Muscle layer of duodenum (tissue), 2 donors: Measurements from ENCODE around the gene MKX.

Experiments used
- H3K27ac ChIP-seq: one replicate; pipeline ENCODE4 v1.7.0; 2013; ENCODE audit warnings: mild to moderate bottlenecking, low read length
- H3K27me3 ChIP-seq: one replicate; pipeline ENCODE4 v1.7.0; 2013; ENCODE audit warnings: low read depth, mild to moderate bottlenecking, control low read depth, low read length
- H3K36me3 ChIP-seq, 2 donors: one replicate each; pipeline ENCODE4 v1.7.0; 2013; ENCODE audit warnings: low read length in 2 of 2, control low read depth in 1 of 2, mild to moderate bottlenecking in 1 of 2; ENCODE audit not compliant: insufficient read depth in 2 of 2, control insufficient read depth in 1 of 2
- H3K4me1 ChIP-seq, 2 donors: one replicate each; pipeline ENCODE4 v1.7.0; 2013; ENCODE audit warnings: low read length in 2 of 2, mild to moderate bottlenecking in 2 of 2, control low read depth in 1 of 2, moderate library complexity in 1 of 2; ENCODE audit not compliant: insufficient read depth in 2 of 2, control insufficient read depth in 1 of 2
- H3K4me3 ChIP-seq, 2 donors: one replicate each; pipeline ENCODE4 v1.7.0; 2013; ENCODE audit warnings: low read length in 2 of 2, low read depth in 1 of 2, mild to moderate bottlenecking in 1 of 2
- H3K9me3 ChIP-seq, 2 donors: one replicate each; pipeline ENCODE4 v1.7.0; 2013; ENCODE audit warnings: low read length in 2 of 2, control low read depth in 1 of 2, mild to moderate bottlenecking in 1 of 2; ENCODE audit not compliant: control insufficient read depth in 1 of 2
- donor health status: healthy.

MKX gene

DNA sequence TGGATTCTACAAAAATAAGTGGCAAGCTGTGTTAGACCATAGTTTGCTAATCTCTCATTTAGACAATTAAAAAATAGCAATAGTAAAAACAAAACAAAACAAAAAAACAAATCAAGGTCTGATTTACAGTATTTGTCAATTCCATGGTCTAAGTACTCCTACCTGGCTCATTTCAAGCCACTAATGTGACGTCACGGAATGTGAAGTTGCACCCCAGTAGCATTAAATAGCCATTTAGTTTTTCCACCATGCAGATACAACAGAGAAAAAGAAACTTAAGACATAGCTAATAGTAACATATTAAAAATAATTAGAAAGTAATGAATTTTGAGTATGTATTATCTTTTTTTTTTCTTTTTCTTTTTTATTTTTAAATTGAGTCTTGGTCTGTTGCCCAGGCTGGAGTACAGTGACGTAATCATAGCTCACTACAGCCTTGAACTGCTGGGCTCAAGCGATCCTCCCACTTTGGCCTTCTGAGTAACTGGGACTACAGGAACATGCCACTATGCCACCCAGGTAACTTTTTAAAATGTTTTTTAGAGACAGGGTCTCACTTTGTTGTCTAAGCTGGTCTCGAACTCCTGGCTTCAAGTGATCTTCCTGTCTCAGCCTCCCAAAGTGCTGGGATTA, 101.2 kb downstream of the MKX start:
- H3K9me3 ChIP-seq = peaks cover 4 to 6% of the 10 kb centered on the region in 2 donors
- no peaks in the 10 kb centered on the region for H3K4me1 ChIP-seq
- no peak overlapping the region for H3K27ac ChIP-seq
- no peaks in the 10 kb centered on the region for H3K27me3 ChIP-seq
- no peak overlapping the region for H3K4me3 ChIP-seq
- H3K36me3 ChIP-seq = no peaks in the 10 kb centered on the region

DNA sequence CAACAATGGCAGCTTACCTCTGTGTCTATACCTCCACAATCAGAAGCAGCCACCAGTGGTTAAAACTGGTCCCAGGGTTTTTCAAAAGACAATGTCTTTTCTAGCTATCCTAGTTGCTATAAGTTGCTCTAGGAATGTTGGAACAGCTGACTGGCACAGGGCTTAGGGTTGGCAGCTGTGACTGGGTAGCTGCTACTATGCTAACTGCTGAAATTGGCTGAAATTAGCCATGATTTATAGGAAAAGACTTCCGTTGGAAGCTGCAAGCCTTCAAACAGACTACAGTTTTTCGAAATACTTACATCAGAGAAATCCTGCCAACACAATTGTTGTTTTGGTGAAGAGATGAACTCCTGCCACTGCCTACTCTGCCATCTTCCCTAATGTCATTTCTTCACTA, 102.3 kb downstream of the MKX start:
- H3K9me3 ChIP-seq = peaks cover 4 to 6% of the 10 kb centered on the region in 2 donors
- H3K27ac ChIP-seq = no peak overlapping the region
- no peaks in the 10 kb centered on the region for H3K27me3 ChIP-seq
- H3K36me3 ChIP-seq = no peaks in the 10 kb centered on the region
- H3K4me3 ChIP-seq = no peak overlapping the region
- H3K4me1 ChIP-seq = no peaks in the 10 kb centered on the region

DNA sequence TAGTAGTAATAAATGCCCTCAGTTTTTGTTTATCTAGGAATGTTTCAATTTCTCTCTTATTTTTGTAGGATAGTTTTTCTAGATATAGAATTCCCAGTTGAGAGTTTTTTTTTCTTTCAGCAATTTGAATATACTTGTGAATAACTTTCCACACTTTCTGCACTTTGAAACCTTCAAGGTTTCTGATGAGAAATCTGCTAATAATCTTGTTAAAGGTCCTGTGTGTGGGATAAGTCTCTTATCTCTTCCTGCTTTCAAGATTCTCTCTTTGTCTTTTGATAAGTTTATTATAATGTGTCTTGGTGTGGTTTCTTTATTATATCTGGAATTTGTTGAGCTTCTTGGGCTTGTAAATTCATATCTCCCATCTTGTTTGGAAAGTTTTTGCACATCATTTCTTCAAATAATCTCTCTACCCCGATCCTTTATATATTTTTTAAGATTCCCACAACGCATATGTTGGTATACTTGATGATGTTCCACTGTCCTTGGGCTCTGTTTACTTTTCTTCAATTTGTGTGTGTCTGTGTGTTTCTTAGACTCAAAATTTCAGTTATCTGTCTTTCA, 103.5 kb downstream of the MKX start:
- H3K27ac ChIP-seq = no peak overlapping the region
- H3K36me3 ChIP-seq = no peaks in the 10 kb centered on the region
- H3K4me3 ChIP-seq = no peak overlapping the region
- peaks cover 4 to 6% of the 10 kb centered on the region in 2 donors for H3K9me3 ChIP-seq
- no peaks in the 10 kb centered on the region for H3K4me1 ChIP-seq
- no peaks in the 10 kb centered on the region for H3K27me3 ChIP-seq

DNA sequence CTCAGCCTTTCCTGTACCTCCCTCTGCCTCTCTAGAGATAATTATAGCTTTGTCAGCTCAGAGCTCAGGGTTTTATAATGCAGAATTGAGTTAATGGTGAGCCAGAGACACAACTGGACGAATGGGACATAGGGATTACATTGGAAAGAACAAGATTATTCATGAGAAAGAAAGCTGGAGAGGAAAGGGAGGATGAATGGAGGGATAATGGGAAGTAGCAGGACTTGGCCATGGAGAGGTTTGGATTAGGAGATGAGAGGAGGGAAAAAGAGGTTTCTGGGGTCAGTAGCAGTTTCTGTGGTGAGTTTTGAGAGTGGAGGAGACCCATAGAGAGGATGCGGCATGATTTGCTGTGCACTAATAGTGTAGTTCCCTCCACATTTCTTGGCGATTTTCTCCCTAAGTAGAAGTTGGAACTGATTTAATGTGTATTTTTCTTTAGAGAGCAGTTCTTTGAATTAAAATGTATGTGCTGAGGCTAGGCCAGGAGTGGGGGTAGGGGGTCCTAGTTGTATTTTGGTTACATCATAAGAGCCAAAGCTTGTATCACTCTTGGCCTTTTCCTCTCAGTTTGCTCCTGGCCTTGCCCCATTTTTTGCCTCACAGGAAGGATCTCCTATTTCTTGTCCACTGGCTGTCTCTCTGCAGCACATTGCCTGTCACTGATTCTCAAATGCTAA, 107.4 kb downstream of the MKX start:
- H3K27me3 ChIP-seq = no peaks in the 10 kb centered on the region
- peaks cover 4 to 6% of the 10 kb centered on the region in 2 donors for H3K9me3 ChIP-seq
- H3K4me1 ChIP-seq = no peaks in the 10 kb centered on the region
- H3K27ac ChIP-seq = no peak overlapping the region
- no peak overlapping the region for H3K4me3 ChIP-seq
- no peaks in the 10 kb centered on the region for H3K36me3 ChIP-seq

DNA sequence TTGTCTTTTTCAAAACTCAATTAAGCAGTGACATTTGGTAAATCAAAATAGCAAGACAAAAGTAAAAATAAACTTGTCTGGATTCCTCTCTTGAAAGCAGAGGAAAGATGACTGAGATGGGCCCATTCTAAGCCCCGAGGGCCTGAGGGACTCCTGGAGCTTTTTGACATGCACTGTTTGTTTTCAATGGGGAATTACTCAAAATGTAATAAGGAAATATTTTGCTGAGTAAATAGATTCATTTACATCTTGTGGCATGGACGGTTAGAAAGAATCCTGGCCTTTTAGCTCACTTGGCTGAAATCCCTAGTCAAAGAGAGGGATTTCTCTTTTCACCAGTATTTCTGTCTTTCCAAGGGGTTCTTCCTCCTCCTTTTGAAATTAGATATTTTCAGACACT, 108.0 kb downstream of the MKX start:
- peaks cover 4 to 6% of the 10 kb centered on the region in 2 donors for H3K9me3 ChIP-seq
- no peak overlapping the region for H3K4me3 ChIP-seq
- no peaks in the 10 kb centered on the region for H3K27me3 ChIP-seq

DNA sequence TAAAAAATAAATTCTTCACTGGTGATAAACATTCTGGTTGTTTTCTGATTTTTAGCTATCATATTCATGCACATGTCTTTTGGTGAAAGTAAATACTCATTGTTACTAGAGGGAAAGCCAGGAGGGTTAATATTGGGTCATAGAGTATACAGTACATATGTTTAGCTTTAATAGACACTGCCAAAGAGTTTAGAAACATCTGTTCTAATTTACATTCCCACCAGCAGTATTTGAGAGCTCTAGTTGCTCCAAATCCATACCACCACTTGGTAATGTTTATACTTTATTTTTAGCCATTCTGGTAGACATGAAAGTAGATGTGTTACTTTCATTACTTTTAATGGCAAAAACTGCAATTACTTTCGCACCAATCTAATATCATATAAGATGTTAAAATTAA, 108.8 kb downstream of the MKX start:
- peaks cover 3 to 6% of the 10 kb centered on the region in 2 donors for H3K9me3 ChIP-seq
- no peaks in the 10 kb centered on the region for H3K36me3 ChIP-seq
- H3K27ac ChIP-seq = no peak overlapping the region
- H3K4me3 ChIP-seq = no peak overlapping the region
- no peaks in the 10 kb centered on the region for H3K27me3 ChIP-seq
- H3K4me1 ChIP-seq = no peaks in the 10 kb centered on the region

More for the DNA sequence above, 108.0 kb downstream of the MKX start:
- H3K4me1 ChIP-seq = no peaks in the 10 kb centered on the region
- no peak overlapping the region for H3K27ac ChIP-seq
- H3K36me3 ChIP-seq = no peaks in the 10 kb centered on the region

DNA sequence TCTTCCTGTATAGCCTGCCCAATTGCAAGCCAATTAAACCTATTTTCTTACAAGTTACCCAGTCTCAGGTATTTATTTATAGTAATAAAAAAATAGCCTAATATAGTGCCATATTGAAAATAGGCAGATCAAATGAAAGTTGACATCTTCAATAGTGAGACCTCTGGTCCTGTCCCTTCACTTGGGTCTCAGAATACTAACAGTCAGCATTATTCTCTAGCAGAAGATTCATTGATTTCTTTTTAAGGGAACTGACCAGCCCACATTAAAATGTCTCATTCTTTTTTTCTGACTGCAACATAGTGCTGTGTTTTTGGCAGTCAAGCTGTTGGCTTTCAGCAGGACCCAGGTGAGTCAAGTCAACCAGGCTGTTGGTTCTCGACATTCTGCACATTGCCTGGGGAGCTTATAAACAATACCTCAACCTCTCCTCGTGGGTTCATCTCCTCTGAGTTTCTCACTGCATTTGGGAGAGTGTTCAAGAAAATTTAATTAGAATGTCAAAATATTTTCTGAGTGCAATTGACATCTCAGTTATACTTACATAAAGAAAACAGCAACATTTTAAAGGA, 109.8 kb downstream of the MKX start:
- Histone ChIP-seq H3K9me3 (peaks cover 3 to 4% of the 10 kb centered on the region in 2 donors), H3K27me3 (no peaks in the 10 kb centered on the region), H3K27ac (no peak overlapping the region), H3K36me3 (no peaks in the 10 kb centered on the region), H3K4me1 (no peaks in the 10 kb centered on the region), H3K4me3 (no peak overlapping the region)

DNA sequence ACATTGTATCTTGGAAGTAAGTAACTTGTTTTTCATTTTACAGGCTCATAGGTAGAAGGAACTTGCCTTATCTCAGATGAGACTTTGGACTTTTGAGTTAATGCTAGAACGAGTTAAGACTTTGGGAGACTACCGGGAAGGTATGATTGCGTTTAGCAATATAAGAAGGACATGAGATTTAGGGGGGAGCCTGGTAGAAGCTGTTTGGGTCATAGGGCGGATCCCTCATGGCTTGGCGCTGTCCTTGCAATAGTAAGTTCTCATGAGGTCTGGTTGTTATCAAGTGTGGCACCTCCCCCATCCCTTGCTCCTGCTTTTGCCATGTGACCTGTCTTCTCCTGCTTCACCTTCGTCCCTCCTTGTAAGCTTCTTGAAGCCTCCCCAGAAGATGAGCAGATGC, 110.3 kb downstream of the MKX start:
- Histone ChIP-seq H3K27me3 (no peaks in the 10 kb centered on the region), H3K36me3 (no peaks in the 10 kb centered on the region), H3K4me3 (no peak overlapping the region)

DNA sequence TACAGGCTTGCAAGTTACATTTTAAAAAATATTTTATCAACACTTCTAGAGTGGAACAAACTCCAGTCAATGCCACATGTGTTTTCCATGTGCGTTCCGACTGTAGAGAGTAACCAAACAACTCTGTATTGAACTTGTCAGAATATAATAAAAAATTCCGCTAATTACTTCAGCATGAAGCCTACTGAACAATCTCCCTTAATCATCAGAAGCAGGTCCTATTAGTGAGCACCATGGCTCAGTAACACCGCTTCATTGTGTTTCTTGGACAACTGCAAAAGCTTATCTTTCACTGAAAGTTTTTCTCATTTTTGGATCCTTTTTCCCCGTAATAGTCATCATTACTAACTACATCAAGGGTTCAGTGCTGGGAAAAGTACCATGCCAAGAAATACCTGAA, 117.0 kb downstream of the MKX start:
- H3K27me3 ChIP-seq = no peaks in the 10 kb centered on the region
- no peak overlapping the region for H3K4me3 ChIP-seq

More for the DNA sequence above, 110.3 kb downstream of the MKX start:
- H3K4me1 ChIP-seq = no peaks in the 10 kb centered on the region
- H3K9me3 ChIP-seq = peaks cover 1 to 3% of the 10 kb centered on the region in 2 donors
- no peak overlapping the region for H3K27ac ChIP-seq

DNA sequence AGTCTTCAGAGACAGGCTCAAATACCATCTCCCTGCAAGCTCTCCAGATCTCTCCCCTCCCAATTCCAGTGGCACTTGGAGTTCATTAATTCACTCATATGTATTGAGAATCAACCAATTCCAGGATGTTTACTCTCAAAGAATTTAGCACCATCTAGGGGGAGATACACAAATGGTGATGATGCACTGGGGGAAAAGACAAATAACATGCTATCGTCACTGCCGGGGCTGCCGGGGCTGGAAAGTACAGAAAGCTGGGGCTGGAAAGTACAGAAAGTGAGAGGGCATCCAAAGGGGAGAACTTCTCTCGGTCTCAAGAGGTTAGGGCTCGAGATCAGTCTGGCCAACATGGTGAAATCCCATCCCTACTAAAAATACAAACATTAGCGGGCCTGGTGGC, 118.7 kb downstream of the MKX start:
- no peak overlapping the region for H3K4me3 ChIP-seq
- no peak overlapping the region for H3K27ac ChIP-seq
- H3K4me1 ChIP-seq = no peaks in the 10 kb centered on the region
- H3K27me3 ChIP-seq = no peaks in the 10 kb centered on the region
- H3K9me3 ChIP-seq = no peaks in the 10 kb centered on the region
- no peaks in the 10 kb centered on the region for H3K36me3 ChIP-seq

More for the DNA sequence above, 117.0 kb downstream of the MKX start:
- peaks cover 0 to 3% of the 10 kb centered on the region in 2 donors for H3K9me3 ChIP-seq
- H3K4me1 ChIP-seq = no peaks in the 10 kb centered on the region
- no peaks in the 10 kb centered on the region for H3K36me3 ChIP-seq
- no peak overlapping the region for H3K27ac ChIP-seq

DNA sequence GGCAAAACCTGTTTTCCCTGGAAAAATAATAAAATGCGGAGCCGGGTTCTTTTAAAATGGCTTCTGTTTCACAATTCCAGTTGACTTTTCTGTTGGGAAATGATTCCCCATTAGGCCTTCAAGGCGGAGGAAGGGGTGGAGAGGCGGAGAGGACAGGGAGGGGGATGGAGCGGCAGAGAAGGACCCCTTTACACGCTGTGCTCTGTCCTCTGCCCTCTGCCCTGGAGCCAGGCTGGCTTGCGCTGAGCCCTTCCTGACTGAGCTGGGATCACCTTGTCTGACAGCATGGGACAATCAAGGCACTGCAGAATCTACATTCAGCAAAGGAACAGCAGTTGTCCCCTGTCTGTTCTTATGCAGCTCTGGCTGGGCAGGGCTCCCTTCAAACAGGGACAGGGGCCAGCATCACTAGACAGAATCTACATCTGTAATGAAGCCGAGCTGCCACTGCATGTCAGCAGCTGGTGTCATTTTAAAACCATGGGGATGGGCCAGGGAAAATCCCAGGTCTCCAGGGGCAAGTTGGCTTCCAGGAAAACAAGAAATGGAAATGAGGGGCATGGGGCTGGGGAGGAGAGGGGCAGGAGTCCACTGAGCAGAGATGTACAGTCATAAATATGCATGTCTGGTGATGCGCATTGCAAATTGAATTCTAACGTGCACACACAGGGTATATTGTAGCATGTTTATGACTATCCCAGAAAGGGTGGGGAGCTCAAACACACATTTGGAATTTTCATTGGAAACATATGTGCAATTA, 120.0 kb downstream of the MKX start:
- Histone ChIP-seq H3K9me3 (no peaks in the 10 kb centered on the region), H3K27ac (no peak overlapping the region), H3K4me3 (no peak overlapping the region)

More for the DNA sequence above, 120.0 kb downstream of the MKX start:
- H3K27me3 ChIP-seq = no peaks in the 10 kb centered on the region
- H3K4me1 ChIP-seq = no peaks in the 10 kb centered on the region
- H3K36me3 ChIP-seq = no peaks in the 10 kb centered on the region
